Loucy (cell line): ENCODE data around the gene ALDH3A1.

Experiments used
- EZH2phosphoT487 ChIP-seq: fragments of 200-600 bp; IDR thresholded peaks from 2 replicates; pipeline ENCODE4 v1.6.1; 2018; ENCODE audit warnings: antibody characterized with exemption, mild to moderate bottlenecking, moderate library complexity, borderline replicate concordance
- TF ChIP-seq, protein P1 (sequence below): fragments of 200-600 bp; sonication (generic); conservative IDR thresholded peaks from 2 replicates; pipeline ENCODE4 v1.5.1; 2014; ENCODE audit warnings: mild to moderate bottlenecking, antibody characterized with exemption, low read length

DNA sequence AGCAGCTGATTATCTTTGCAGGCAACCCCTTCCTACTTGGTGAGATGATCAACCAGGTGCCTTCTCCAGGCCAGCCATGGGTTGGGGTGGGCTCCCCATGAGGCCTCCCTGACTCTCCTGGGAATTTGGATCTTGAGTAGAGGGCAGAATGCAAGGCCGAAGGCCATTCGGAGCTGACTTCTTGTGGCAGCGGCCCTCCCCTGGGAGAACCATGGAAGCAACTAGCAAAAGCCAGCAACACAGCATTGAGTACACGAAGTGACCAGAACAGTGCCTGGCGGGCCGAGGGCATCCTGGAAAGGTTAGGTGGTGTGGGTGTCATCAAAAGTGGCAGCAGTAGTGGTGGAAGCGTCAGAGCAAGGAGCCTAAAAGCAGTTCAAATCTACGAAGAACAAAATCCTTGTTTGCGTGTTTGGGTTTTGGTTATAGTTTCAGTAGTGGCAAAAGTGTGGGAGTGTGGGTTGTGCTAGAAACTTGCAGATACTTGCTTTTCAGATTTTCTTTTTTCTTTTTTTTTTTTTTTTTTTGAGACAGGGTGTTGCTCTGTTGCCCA, 2.0 kb upstream of the ALDH3A1 start:
- no peak for TF ChIP-seq EZH2phosphoT487
- TF ChIP-seq, protein P1, sequence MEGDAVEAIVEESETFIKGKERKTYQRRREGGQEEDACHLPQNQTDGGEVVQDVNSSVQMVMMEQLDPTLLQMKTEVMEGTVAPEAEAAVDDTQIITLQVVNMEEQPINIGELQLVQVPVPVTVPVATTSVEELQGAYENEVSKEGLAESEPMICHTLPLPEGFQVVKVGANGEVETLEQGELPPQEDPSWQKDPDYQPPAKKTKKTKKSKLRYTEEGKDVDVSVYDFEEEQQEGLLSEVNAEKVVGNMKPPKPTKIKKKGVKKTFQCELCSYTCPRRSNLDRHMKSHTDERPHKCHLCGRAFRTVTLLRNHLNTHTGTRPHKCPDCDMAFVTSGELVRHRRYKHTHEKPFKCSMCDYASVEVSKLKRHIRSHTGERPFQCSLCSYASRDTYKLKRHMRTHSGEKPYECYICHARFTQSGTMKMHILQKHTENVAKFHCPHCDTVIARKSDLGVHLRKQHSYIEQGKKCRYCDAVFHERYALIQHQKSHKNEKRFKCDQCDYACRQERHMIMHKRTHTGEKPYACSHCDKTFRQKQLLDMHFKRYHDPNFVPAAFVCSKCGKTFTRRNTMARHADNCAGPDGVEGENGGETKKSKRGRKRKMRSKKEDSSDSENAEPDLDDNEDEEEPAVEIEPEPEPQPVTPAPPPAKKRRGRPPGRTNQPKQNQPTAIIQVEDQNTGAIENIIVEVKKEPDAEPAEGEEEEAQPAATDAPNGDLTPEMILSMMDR: no peak
